HCT116 (cell line): ENCODE results near the gene SCGB3A1. TPM values are rescaled to one million over a fixed set of nuclear protein-coding genes. Genes with fewer than 3 reads are reported as not detected.

Experiments used
- ATAC-seq: fragments of 200-7000 bp; cut with Tn5 transposase; 2 replicates; pipeline ENCODE4 v1.9.1; 2020; ENCODE audit warnings: mild to moderate bottlenecking, moderate library complexity
- BruUV-seq: library from RNA; stranded (reverse); fragments of 400-500 nt; replicated peaks from 2 replicates; lab custom pipeline; 2021; lab: Mats Ljungman, UMichigan
- CTCF ChIA-PET: fragments of 300-600 bp; sonication (Branson Sonifier 250); formaldehyde crosslinking; loops from one replicate; lab custom pipeline; 2021; ENCODE audit warnings: antibody characterized with exemption; lab: Charles Lee
- POLR2A ChIA-PET: fragments of 300-600, 350-600 bp; sonication (Branson Sonifier 250); formaldehyde crosslinking; loops from one replicate; lab custom pipeline; 2021; ENCODE audit warnings: antibody characterized with exemption; lab: Charles Lee
- RAD21 ChIA-PET, 2 experiments: fragments of 300-600 bp; sonication (Branson Sonifier 250); formaldehyde crosslinking; loops; one replicate each; lab custom pipeline; 2023; ENCODE audit warnings: low total read pairs in 2 of 2; ENCODE audit not compliant: uncharacterized antibody in 2 of 2, unreplicated experiment in 2 of 2, low non-redundant PET in 1 of 2; lab: Charles Lee
- DNase-seq: peaks from one replicate; pipeline ENCODE4 v3.0.0-alpha.2; 2010; ENCODE audit warnings: low read depth, low spot score
- H2AFZ ChIP-seq: fragments of 200-600 bp; shearing (Covaris generic), sonication (generic); 2 replicates; pipeline ENCODE4 v1.6.1; 2017; ENCODE audit warnings: low read depth, mixed run types, mixed read lengths, antibody characterized with exemption, low read length; ENCODE audit not compliant: poor library complexity, severe bottlenecking
- H3K27ac ChIP-seq: 2 replicates; pipeline ENCODE4 v1.5.1; 2012; ENCODE audit warnings: low read depth, low read length
- H3K27me3 ChIP-seq: fragments of 200-600 bp; sonication (generic); 2 replicates; pipeline ENCODE4 v1.6.1; 2016; ENCODE audit warnings: mixed run types, low read length, mixed read lengths; ENCODE audit not compliant: insufficient read depth
- H3K36me3 ChIP-seq, 2 experiments: fragments of 200-500 bp in 1 of 2; fragments of 200-600 bp in 1 of 2; sonication (Bioruptor generic) in 1 of 2; sonication (generic) in 1 of 2; 2 replicates each; pipeline versions ENCODE4 v1.5.1 to v1.6.1; 2014 to 2016; ENCODE audit warnings: low read length in 2 of 2, inconsistent platforms in 1 of 2, mixed read lengths in 1 of 2, mixed run types in 1 of 2; ENCODE audit not compliant: insufficient read depth in 2 of 2, control insufficient read depth in 1 of 2
- H3K4me1 ChIP-seq, 2 experiments: fragments of 200-600 bp in 1 of 2; sonication (generic) in 1 of 2; 2 replicates each; pipeline versions ENCODE4 v1.5.1 to v1.6.1; 2012 to 2017; ENCODE audit warnings: low read length in 2 of 2, inconsistent platforms in 1 of 2, mild to moderate bottlenecking in 1 of 2, mixed read lengths in 1 of 2, mixed run types in 1 of 2, moderate library complexity in 1 of 2; ENCODE audit not compliant: insufficient read depth in 2 of 2, control insufficient read depth in 1 of 2
- H3K4me2 ChIP-seq: fragments of 200-600 bp; sonication (generic); 2 replicates; pipeline ENCODE4 v1.6.1; 2017; ENCODE audit warnings: mixed run types, low read length, mixed read lengths
- H3K4me3 ChIP-seq, 2 experiments: fragments of 200-600 bp in 1 of 2; sonication (generic) in 1 of 2; replicated peaks in 1 of 2; 2 replicates each; pipeline ENCODE4 v1.5.1; 2011 to 2016; ENCODE audit warnings: low read length in 2 of 2, control low read depth in 1 of 2, low read depth in 1 of 2, mild to moderate bottlenecking in 1 of 2, mixed read lengths in 1 of 2, mixed run types in 1 of 2
- H3K79me2 ChIP-seq: fragments of 200-600 bp; sonication (generic); 2 replicates; pipeline ENCODE4 v1.6.1; 2017; ENCODE audit warnings: mild to moderate bottlenecking, mixed run types, low read length, moderate library complexity, mixed read lengths; ENCODE audit not compliant: insufficient read depth
- H3K9ac ChIP-seq: fragments of 200-600 bp; sonication (generic); 2 replicates; pipeline ENCODE4 v1.6.1; 2016; ENCODE audit warnings: low read length, mixed read lengths
- H3K9me2 ChIP-seq: fragments of 200-600 bp; sonication (generic), shearing (Covaris generic); 2 replicates; pipeline ENCODE4 v1.6.1; 2017; ENCODE audit warnings: mixed run types, mild to moderate bottlenecking, moderate library complexity; ENCODE audit not compliant: insufficient read depth
- H3K9me3 ChIP-seq, 2 experiments: fragments of 200-500 bp in 1 of 2; fragments of 200-600 bp in 1 of 2; sonication (Bioruptor generic) in 1 of 2; sonication (generic) in 1 of 2; 2 replicates each; pipeline ENCODE4 v1.6.1; 2014 to 2017; ENCODE audit warnings: low read length in 2 of 2, mixed read lengths in 2 of 2, inconsistent platforms in 1 of 2, low read depth in 1 of 2, mild to moderate bottlenecking in 1 of 2, mixed run types in 1 of 2, moderate library complexity in 1 of 2; ENCODE audit not compliant: control insufficient read depth in 1 of 2, insufficient read depth in 1 of 2
- H4K20me1 ChIP-seq: fragments of 200-600 bp; sonication (generic), shearing (Covaris generic); 2 replicates; pipeline ENCODE4 v1.6.1; 2017; ENCODE audit warnings: mixed run types, mild to moderate bottlenecking, moderate library complexity; ENCODE audit not compliant: insufficient read depth
- CTCF ChIP-seq, 3 experiments: fragments of 200-600 bp in 1 of 3; sonication (generic) in 1 of 3; IDR thresholded peaks in 2 of 3; conservative IDR thresholded peaks in 1 of 3; 2 replicates each; pipeline ENCODE4 v1.5.1; 2012 to 2017; ENCODE audit warnings: low read depth in 2 of 3, low read length in 2 of 3, antibody characterized with exemption in 1 of 3, borderline replicate concordance in 1 of 3, control low read depth in 1 of 3, mild to moderate bottlenecking in 1 of 3, mixed read lengths in 1 of 3, mixed run types in 1 of 3, moderate library complexity in 1 of 3; ENCODE audit not compliant: insufficient read depth in 1 of 3
- EZH2phosphoT487 ChIP-seq: fragments of 200-600 bp; IDR thresholded peaks from 2 replicates; pipeline ENCODE4 v1.6.1; 2018; ENCODE audit warnings: antibody characterized with exemption, borderline replicate concordance
- POLR2A ChIP-seq: IDR thresholded peaks from 2 replicates; pipeline ENCODE4 v1.7.0; 2011; ENCODE audit warnings: borderline replicate concordance; ENCODE audit not compliant: insufficient read depth, insufficient read length; ENCODE audit errors: extremely low read depth
- SP1 ChIP-seq: IDR thresholded peaks from 2 replicates; pipeline ENCODE4 v1.6.1; 2012; ENCODE audit warnings: low read depth
- TCF7L2 ChIP-seq: IDR thresholded peaks from 2 replicates; pipeline ENCODE4 v1.7.0; 2011; ENCODE audit warnings: borderline replicate concordance, inconsistent platforms; ENCODE audit not compliant: insufficient read depth, insufficient read length; ENCODE audit errors: extremely low read depth
- YY1 ChIP-seq: IDR thresholded peaks from 2 replicates; pipeline ENCODE4 v1.6.1; 2011; ENCODE audit warnings: low read length, low read depth, moderate library complexity, mild to moderate bottlenecking; ENCODE audit not compliant: insufficient replicate concordance; ENCODE audit errors: extremely low read depth
- ZFX ChIP-seq: fragments of 450-650 bp; IDR thresholded peaks from 2 replicates; pipeline ENCODE4 v1.6.1; 2017
- ZNF274 ChIP-seq: fragments of 200-500 bp; sonication (Bioruptor generic); IDR thresholded peaks from 2 replicates; pipeline ENCODE4 v1.6.1; 2014; ENCODE audit warnings: mild to moderate bottlenecking, low read depth, low read length, inconsistent platforms
- intact Hi-C: fragments of 100-400 bp; cut with micrococcal nuclease; formaldehyde crosslinking; loops from 2 replicates; pipeline ENCODE4 v1.10.0; 2022
- total RNA-seq: library from RNA; stranded (reverse); gene quantifications from one replicate; pipeline ENCODE4 v1.2.1, GENCODE V29; 2021; ENCODE audit not compliant: unreplicated experiment
- TF ChIP-seq, protein P1 (sequence below): IDR thresholded peaks from 2 replicates; pipeline ENCODE4 v1.6.1; 2011; ENCODE audit warnings: mild to moderate bottlenecking, low read length, moderate library complexity; ENCODE audit not compliant: insufficient replicate concordance; ENCODE audit errors: extremely low read depth

Gene SCGB3A1
- total RNA-seq, 1 experiment from 2014 or later, result not detected

DNA sequence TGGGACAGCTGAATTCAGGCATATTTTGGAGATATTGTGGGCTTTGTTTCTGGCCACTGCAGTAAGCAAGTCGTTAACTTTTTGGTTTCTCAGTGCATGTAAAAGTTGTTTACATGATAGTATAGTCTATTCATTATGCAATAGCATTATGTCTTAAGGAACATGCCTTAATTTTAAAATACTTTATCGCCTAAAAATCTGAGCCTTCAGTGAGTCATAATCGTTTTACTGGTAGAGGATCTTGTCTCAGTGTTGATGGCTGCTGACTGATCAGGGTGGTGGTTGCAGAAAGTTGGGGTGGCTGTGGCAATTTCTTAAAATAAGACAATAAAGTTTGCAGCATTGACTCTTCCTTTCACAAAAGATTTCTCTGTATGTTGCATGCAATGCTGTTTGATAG lies 5.1 kb downstream of the SCGB3A1 start:
- Histone ChIP-seq H3K4me2 (no peak overlapping the region), H3K79me2 (no peaks in the 10 kb centered on the region), H3K9me3 (no peaks in the 10 kb centered on the region), H3K36me3 (no peaks in the 10 kb centered on the region), H3K4me3 (no peak overlapping the region), H3K9ac (no peak overlapping the region), H3K4me1 (no peaks in the 10 kb centered on the region), H4K20me1 (no peaks in the 10 kb centered on the region), H3K27ac (no peak overlapping the region)
- POLR2A ChIA-PET, result no interaction called here
- no peak for ATAC-seq
- BruUV-seq, result no TSS peak
- intact Hi-C loops, result no loop called here
- TF ChIP-seq ZNF274 (no peak), SP1 (no peak), TCF7L2 (no peak), POLR2A (no peak), CTCF (IDR thresholded peaks at IDR 0.05 in 2 of 3, conservative IDR thresholded peaks at IDR 0.05 in 1 of 3; ENCODE audit: borderline replicate concordance in 1 of 3, insufficient read depth in 1 of 3, low read depth in 2 of 3, low read length in 2 of 3) (no peak), YY1 (no peak), EZH2phosphoT487 (no peak), ZFX (no peak)
- TF ChIP-seq, protein P1, sequence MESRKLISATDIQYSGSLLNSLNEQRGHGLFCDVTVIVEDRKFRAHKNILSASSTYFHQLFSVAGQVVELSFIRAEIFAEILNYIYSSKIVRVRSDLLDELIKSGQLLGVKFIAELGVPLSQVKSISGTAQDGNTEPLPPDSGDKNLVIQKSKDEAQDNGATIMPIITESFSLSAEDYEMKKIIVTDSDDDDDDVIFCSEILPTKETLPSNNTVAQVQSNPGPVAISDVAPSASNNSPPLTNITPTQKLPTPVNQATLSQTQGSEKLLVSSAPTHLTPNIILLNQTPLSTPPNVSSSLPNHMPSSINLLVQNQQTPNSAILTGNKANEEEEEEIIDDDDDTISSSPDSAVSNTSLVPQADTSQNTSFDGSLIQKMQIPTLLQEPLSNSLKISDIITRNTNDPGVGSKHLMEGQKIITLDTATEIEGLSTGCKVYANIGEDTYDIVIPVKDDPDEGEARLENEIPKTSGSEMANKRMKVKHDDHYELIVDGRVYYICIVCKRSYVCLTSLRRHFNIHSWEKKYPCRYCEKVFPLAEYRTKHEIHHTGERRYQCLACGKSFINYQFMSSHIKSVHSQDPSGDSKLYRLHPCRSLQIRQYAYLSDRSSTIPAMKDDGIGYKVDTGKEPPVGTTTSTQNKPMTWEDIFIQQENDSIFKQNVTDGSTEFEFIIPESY, result no peak
- TF ChIP-seq, all 23 proteins: peak for 0
- RAD21 ChIA-PET, result no interaction called here
- Histone ChIP-seq H2AFZ (no peak overlapping the region), H3K27me3 (no peaks in the 10 kb centered on the region), H3K9me2 (no peaks in the 10 kb centered on the region)
- DNase-seq, result no peak
- CTCF ChIA-PET, result interaction anchor here (1.2 kb wide), 1 partner anchor 132 kb away, joined by 3 read pairs; no protein-coding TSS in a partner anchor
